BLaER1 (cell line): ENCODE data around the gene RASL10B.

Experiments used
- H3K27ac ChIP-seq: shearing (Covaris generic); formaldehyde crosslinking; 2 replicates; pipeline ENCODE4 v1.8.1; 2022
- H3K27me3 ChIP-seq: shearing (Covaris generic); formaldehyde crosslinking; 2 replicates; pipeline ENCODE4 v1.8.1; 2022
- H3K36me3 ChIP-seq: shearing (Covaris generic); formaldehyde crosslinking; 2 replicates; pipeline ENCODE4 v1.8.1; 2022
- H3K4me1 ChIP-seq: shearing (Covaris generic); formaldehyde crosslinking; 2 replicates; pipeline ENCODE4 v1.8.1; 2022
- H3K4me2 ChIP-seq: shearing (Covaris generic); formaldehyde crosslinking; 2 replicates; pipeline ENCODE4 v1.8.1; 2022
- H3K4me3 ChIP-seq: shearing (Covaris generic); formaldehyde crosslinking; 2 replicates; pipeline ENCODE4 v1.8.1; 2022
- H3K9ac ChIP-seq: shearing (Covaris generic); formaldehyde crosslinking; 2 replicates; pipeline ENCODE4 v1.8.1; 2022
- H3K9me3 ChIP-seq: shearing (Covaris generic); formaldehyde crosslinking; 2 replicates; pipeline ENCODE4 v1.8.1; 2022
- H4K20me1 ChIP-seq: shearing (Covaris generic); formaldehyde crosslinking; 2 replicates; pipeline ENCODE4 v1.8.1; 2022
- Cebpa-rat ChIP-seq: shearing (Covaris generic); IDR thresholded peaks from 2 replicates; pipeline ENCODE4 v1.8.1; 2022

Gene RASL10B

GRCh38 chr17:35729405-35729833, 2.0 kb upstream of the RASL10B start:
- H3K27me3 ChIP-seq = no peaks in the 10 kb centered on the region
- H3K4me3 ChIP-seq = no peak overlapping the region
- H3K36me3 ChIP-seq = peaks cover 44% of the 10 kb centered on the region
- peaks cover 55% of the 10 kb centered on the region for H3K4me1 ChIP-seq
- H4K20me1 ChIP-seq = peaks cover 39% of the 10 kb centered on the region
- H3K27ac ChIP-seq = no peak overlapping the region
- no peak for TF ChIP-seq Cebpa-rat
- no peaks in the 10 kb centered on the region for H3K9me3 ChIP-seq
- H3K9ac ChIP-seq = no peak overlapping the region
- no peak overlapping the region for H3K4me2 ChIP-seq

GRCh38 chr17:35730400-35731005, 936 bp upstream of the RASL10B start:
- Histone ChIP-seq H3K36me3 (peaks cover 33% of the 10 kb centered on the region), H3K27me3 (no peaks in the 10 kb centered on the region), H3K9me3 (no peaks in the 10 kb centered on the region), H3K9ac (no peak overlapping the region), H3K4me2 (peak overlapping the region; percentile 86), H3K27ac (no peak overlapping the region), H4K20me1 (peaks cover 48% of the 10 kb centered on the region), H3K4me1 (peaks cover 52% of the 10 kb centered on the region), H3K4me3 (no peak overlapping the region)
- TF ChIP-seq Cebpa-rat = no peak

- H3K4me1 ChIP-seq = peaks cover 36% of the 10 kb centered on the region
- H3K36me3 ChIP-seq = peaks cover 24% of the 10 kb centered on the region; the same call in 1 of the 2 replicates
- TF ChIP-seq Cebpa-rat = no peak
- H3K9me3 ChIP-seq = no peaks in the 10 kb centered on the region
- no peaks in the 10 kb centered on the region for H3K27me3 ChIP-seq
- peak overlapping the region; percentile 79 for H3K4me3 ChIP-seq
- H3K9ac ChIP-seq = peak overlapping the region; percentile 82
- H4K20me1 ChIP-seq = peaks cover 39% of the 10 kb centered on the region
- H3K27ac ChIP-seq = peak overlapping the region; percentile 69
- peak overlapping the region; percentile 99 for H3K4me2 ChIP-seq
Observed at GRCh38 chr17:35731917-35732805, 722 bp downstream of the RASL10B start.

GRCh38 chr17:35732806-35733136, 1.3 kb downstream of the RASL10B start:
- Histone ChIP-seq H4K20me1 (peaks cover 39% of the 10 kb centered on the region), H3K27me3 (no peaks in the 10 kb centered on the region), H3K27ac (no peak overlapping the region; the same call in 1 of the 2 replicates), H3K9me3 (no peaks in the 10 kb centered on the region), H3K4me2 (peak overlapping the region; percentile 99), H3K36me3 (peaks cover 19% of the 10 kb centered on the region; the same call in 1 of the 2 replicates), H3K4me3 (peak overlapping the region; percentile 79), H3K9ac (peak overlapping the region; percentile 82), H3K4me1 (peaks cover 36% of the 10 kb centered on the region)
- no peak for TF ChIP-seq Cebpa-rat

- no peak overlapping the region for H3K27ac ChIP-seq
- no peaks in the 10 kb centered on the region for H3K27me3 ChIP-seq
- peak overlapping the region; percentile 99 for H3K4me2 ChIP-seq
- H3K9me3 ChIP-seq = no peaks in the 10 kb centered on the region
- no peak overlapping the region for H3K9ac ChIP-seq
- no peak for TF ChIP-seq Cebpa-rat
- peaks cover 36% of the 10 kb centered on the region for H3K4me1 ChIP-seq
- peaks cover 16% of the 10 kb centered on the region; the same call in 1 of the 2 replicates for H3K36me3 ChIP-seq
- peaks cover 45% of the 10 kb centered on the region for H4K20me1 ChIP-seq
- peak overlapping the region; percentile 79; the same call in 1 of the 2 replicates for H3K4me3 ChIP-seq
Observed at GRCh38 chr17:35733366-35733765, 1.9 kb downstream of the RASL10B start.

- H4K20me1 ChIP-seq = peaks cover 48% of the 10 kb centered on the region
- H3K36me3 ChIP-seq = peaks cover 5% of the 10 kb centered on the region; the same call in 1 of the 2 replicates
- H3K27me3 ChIP-seq = no peaks in the 10 kb centered on the region; the same call in 1 of the 2 replicates
- TF ChIP-seq Cebpa-rat = no peak
- no peak overlapping the region for H3K4me2 ChIP-seq
- H3K4me3 ChIP-seq = no peak overlapping the region
- H3K4me1 ChIP-seq = peaks cover 41% of the 10 kb centered on the region
- H3K27ac ChIP-seq = no peak overlapping the region
- no peaks in the 10 kb centered on the region for H3K9me3 ChIP-seq
- no peak overlapping the region for H3K9ac ChIP-seq
Observed at GRCh38 chr17:35734396-35734795, 3.0 kb downstream of the RASL10B start.

GRCh38 chr17:35735036-35735805, 3.8 kb downstream of the RASL10B start:
- H3K4me1 ChIP-seq = peaks cover 36% of the 10 kb centered on the region
- H3K9ac ChIP-seq = no peak overlapping the region
- H3K27me3 ChIP-seq = peaks cover 5% of the 10 kb centered on the region
- no peak overlapping the region for H3K27ac ChIP-seq
- H3K4me3 ChIP-seq = no peak overlapping the region
- no peak for TF ChIP-seq Cebpa-rat
- H3K36me3 ChIP-seq = peaks cover 4% of the 10 kb centered on the region; the same call in 1 of the 2 replicates
- no peak overlapping the region for H3K4me2 ChIP-seq
- H3K9me3 ChIP-seq = no peaks in the 10 kb centered on the region
- H4K20me1 ChIP-seq = peaks cover 57% of the 10 kb centered on the region

- Histone ChIP-seq H3K27me3 (peaks cover 15% of the 10 kb centered on the region), H3K36me3 (peaks cover 4% of the 10 kb centered on the region; the same call in 1 of the 2 replicates), H3K4me3 (no peak overlapping the region), H3K9me3 (no peaks in the 10 kb centered on the region), H3K27ac (no peak overlapping the region), H3K4me2 (no peak overlapping the region), H3K9ac (no peak overlapping the region), H4K20me1 (peaks cover 67% of the 10 kb centered on the region), H3K4me1 (peaks cover 25% of the 10 kb centered on the region)
- no peak for TF ChIP-seq Cebpa-rat
Observed at GRCh38 chr17:35736236-35736635, 4.8 kb downstream of the RASL10B start.

GRCh38 chr17:35738519-35739133, 7.2 kb downstream of the RASL10B start:
- no peak for TF ChIP-seq Cebpa-rat
- no peak overlapping the region for H3K9ac ChIP-seq
- peaks cover 75% of the 10 kb centered on the region for H4K20me1 ChIP-seq
- no peak overlapping the region; the same call in 1 of the 2 replicates for H3K4me2 ChIP-seq
- H3K9me3 ChIP-seq = no peaks in the 10 kb centered on the region
- H3K27ac ChIP-seq = no peak overlapping the region
- peaks cover 39% of the 10 kb centered on the region for H3K27me3 ChIP-seq
- no peak overlapping the region for H3K4me3 ChIP-seq
- H3K4me1 ChIP-seq = peaks cover 7% of the 10 kb centered on the region
- H3K36me3 ChIP-seq = peaks cover 4% of the 10 kb centered on the region; the same call in 1 of the 2 replicates
